H1 (cell line): ENCODE measurements around the gene TOR4A. TPM values are rescaled to one million over a fixed set of nuclear protein-coding genes. Genes with fewer than 3 reads are reported as not detected.
"Not testable (repeated sequence)": the region's sequence is repeated elsewhere in the genome, so short reads cannot be mapped to it uniquely, and the experiment has no call there.

Source experiments
- CTCF ChIA-PET: fragments of 300-600 bp; sonication (Branson Sonifier 250); formaldehyde crosslinking; loops from one replicate; lab custom pipeline; 2021; ENCODE audit not compliant: partially characterized antibody; lab: Charles Lee
- POLR2A ChIA-PET: fragments of 300-600 bp; sonication (Branson Sonifier 250); formaldehyde crosslinking; loops from one replicate; lab custom pipeline; 2021; ENCODE audit warnings: inconsistent platforms; ENCODE audit not compliant: partially characterized antibody; lab: Charles Lee
- DNase-seq, 2 experiments: peaks; one replicate each; pipeline versions ENCODE4 v3.0.0 to v3.0.0-alpha.2; 2010 to 2022; ENCODE audit warnings: low spot score in 2 of 2, low read depth in 1 of 2, mixed read lengths in 1 of 2
- FAIRE-seq: peaks from 2 replicates; lab custom pipeline; 2011; peaks lifted over from hg19 to GRCh38; lab: Jason Lieb, UNC
- H2AFZ ChIP-seq: 2 replicates; pipeline ENCODE4 v1.8.1; 2012; ENCODE audit warnings: low read length, inconsistent platforms
- H2AK5ac ChIP-seq: 2 replicates; pipeline ENCODE4 v1.6.1; 2013; ENCODE audit warnings: low read depth, low read length
- H2BK120ac ChIP-seq: replicated peaks from 2 replicates; pipeline ENCODE3; 2013; ENCODE audit warnings: low read depth, low read length, inconsistent platforms
- H2BK12ac ChIP-seq: 2 replicates; pipeline ENCODE4 v1.6.1; 2013; ENCODE audit warnings: low read depth, low read length
- H2BK15ac ChIP-seq: 2 replicates; pipeline ENCODE4 v1.6.1; 2013; ENCODE audit warnings: low read length
- H2BK20ac ChIP-seq: 2 replicates; pipeline ENCODE4 v1.6.1; 2013; ENCODE audit warnings: low read length
- H2BK5ac ChIP-seq: 2 replicates; pipeline ENCODE4 v1.6.1; 2013; ENCODE audit warnings: low read depth, low read length
- H3K14ac ChIP-seq: 2 replicates; pipeline ENCODE4 v1.6.1; 2013; ENCODE audit warnings: inconsistent platforms; ENCODE audit not compliant: insufficient read length
- H3K18ac ChIP-seq: 2 replicates; pipeline ENCODE4 v1.6.1; 2013; ENCODE audit warnings: low read length; ENCODE audit errors: extremely low read depth
- H3K23ac ChIP-seq: 2 replicates; pipeline ENCODE4 v1.6.1; 2013; ENCODE audit warnings: inconsistent platforms; ENCODE audit not compliant: insufficient read length
- H3K23me2 ChIP-seq: 2 replicates; pipeline ENCODE4 v1.6.1; 2013; ENCODE audit warnings: low read depth, low read length
- H3K27ac ChIP-seq: 2 replicates; pipeline ENCODE4 v1.6.1; 2011; ENCODE audit warnings: low read depth, low read length, inconsistent platforms
- H3K27me3 ChIP-seq, 4 experiments: replicated peaks in 1 of 4; 1 replicate in 1 of 4; 2 replicates in 3 of 4; pipeline versions ENCODE4 v1.6.1 to v1.8.1; 2011 to 2013; ENCODE audit warnings: low read length in 3 of 4, mild to moderate bottlenecking in 3 of 4, inconsistent platforms in 2 of 4, mixed read lengths in 2 of 4, moderate library complexity in 1 of 4; ENCODE audit not compliant: control insufficient read depth in 3 of 4, insufficient read depth in 3 of 4; ENCODE audit errors: extremely low read depth in 1 of 4
- H3K36me3 ChIP-seq, 4 experiments: 2 replicates each; pipeline versions ENCODE4 v1.6.1 to v1.8.1; 2011 to 2013; ENCODE audit warnings: mild to moderate bottlenecking in 4 of 4, low read length in 3 of 4, moderate library complexity in 2 of 4, control low read depth in 1 of 4, inconsistent platforms in 1 of 4; ENCODE audit not compliant: insufficient read depth in 4 of 4, control insufficient read depth in 2 of 4
- H3K4ac ChIP-seq: replicated peaks from 2 replicates; pipeline ENCODE3; 2013; ENCODE audit warnings: low read length, low read depth, mixed read lengths, inconsistent platforms; ENCODE audit not compliant: insufficient read length
- H3K4me1 ChIP-seq, 4 experiments: replicated peaks in 1 of 4; 1 replicate in 1 of 4; 2 replicates in 3 of 4; pipeline versions ENCODE4 v1.6.1 to v1.8.1; 2011 to 2013; ENCODE audit warnings: low read length in 3 of 4, inconsistent platforms in 2 of 4, mixed read lengths in 1 of 4; ENCODE audit not compliant: insufficient read depth in 4 of 4, control insufficient read depth in 3 of 4
- H3K4me2 ChIP-seq, 2 experiments: 2 replicates each; pipeline versions ENCODE4 v1.6.1 to v1.8.1; 2011 to 2013; ENCODE audit warnings: low read depth in 2 of 2, low read length in 2 of 2, control low read depth in 1 of 2, inconsistent platforms in 1 of 2, mild to moderate bottlenecking in 1 of 2; ENCODE audit not compliant: insufficient read depth in 1 of 2
- H3K4me3 ChIP-seq, 4 experiments: fragments of 200-600, 300-600 bp in 1 of 4; sonication (generic), shearing (Covaris generic), sonication (Bioruptor Twin) in 1 of 4; 2 replicates each; pipeline versions ENCODE4 v1.5.1 to v1.8.1; 2011 to 2016; ENCODE audit warnings: low read length in 4 of 4, low read depth in 3 of 4, control low read depth in 2 of 4, inconsistent platforms in 2 of 4, mild to moderate bottlenecking in 2 of 4, mixed read lengths in 1 of 4, moderate library complexity in 1 of 4; ENCODE audit not compliant: insufficient read depth in 2 of 4; ENCODE audit errors: extremely low read depth in 1 of 4
- H3K56ac ChIP-seq: replicated peaks from 2 replicates; pipeline ENCODE3; 2013; ENCODE audit warnings: low read depth, mild to moderate bottlenecking, mixed read lengths, low read length, inconsistent platforms; ENCODE audit not compliant: insufficient read length
- H3K79me1 ChIP-seq: 2 replicates; pipeline ENCODE4 v1.6.1; 2013; ENCODE audit warnings: low read depth, low read length, control low read depth
- H3K79me2 ChIP-seq, 2 experiments: 2 replicates each; pipeline versions ENCODE4 v1.6.1 to v1.8.1; 2012 to 2013; ENCODE audit warnings: low read length in 2 of 2, mild to moderate bottlenecking in 2 of 2, inconsistent platforms in 1 of 2; ENCODE audit not compliant: insufficient read depth in 2 of 2, control insufficient read depth in 1 of 2
- H3K9ac ChIP-seq, 4 experiments: replicated peaks in 1 of 4; 1 replicate in 1 of 4; 2 replicates in 3 of 4; pipeline versions ENCODE4 v1.6.1 to v1.8.1; 2011 to 2013; ENCODE audit warnings: low read depth in 3 of 4, low read length in 3 of 4, control low read depth in 2 of 4, mild to moderate bottlenecking in 2 of 4, moderate library complexity in 2 of 4, inconsistent platforms in 1 of 4; ENCODE audit errors: extremely low read depth in 1 of 4
- H3K9me3 ChIP-seq, 2 experiments: 2 replicates each; pipeline versions ENCODE4 v1.6.1 to v1.8.1; 2012 to 2013; ENCODE audit warnings: mild to moderate bottlenecking in 2 of 2, moderate library complexity in 2 of 2, control low read depth in 1 of 2, inconsistent platforms in 1 of 2, low read depth in 1 of 2, low read length in 1 of 2, mixed read lengths in 1 of 2; ENCODE audit not compliant: insufficient read depth in 2 of 2
- H4K20me1 ChIP-seq, 2 experiments: replicated peaks in 1 of 2; 2 replicates each; pipeline versions ENCODE3 to v1.8.1; 2011 to 2013; ENCODE audit warnings: inconsistent platforms in 2 of 2, low read length in 2 of 2, mild to moderate bottlenecking in 1 of 2; ENCODE audit not compliant: insufficient read depth in 2 of 2, control insufficient read depth in 1 of 2
- H4K5ac ChIP-seq: 2 replicates; pipeline ENCODE4 v1.6.1; 2013; ENCODE audit warnings: low read length, low read depth, mixed read lengths, inconsistent platforms; ENCODE audit not compliant: insufficient read length
- H4K8ac ChIP-seq: 2 replicates; pipeline ENCODE4 v1.8.0; 2013; ENCODE audit warnings: mild to moderate bottlenecking, moderate library complexity, low read length, inconsistent platforms; ENCODE audit not compliant: insufficient read depth; ENCODE audit errors: extremely low read depth
- H4K91ac ChIP-seq: replicated peaks from 2 replicates; pipeline ENCODE3; 2013; ENCODE audit warnings: low read length, mixed read lengths, inconsistent platforms; ENCODE audit not compliant: insufficient read length
- WGBS, 2 experiments: shearing (Covaris generic) in 1 of 2; methylation state at CpG; one replicate each; pipeline versions ENCODE4 v1.1.6 to v1.1.7; 2013 to 2015; ENCODE audit warnings: low lambda C conversion rate in 2 of 2, mixed read lengths in 2 of 2, inconsistent platforms in 1 of 2, low coverage in 1 of 2, missing lambda C conversion rate in 1 of 2; ENCODE audit not compliant: insufficient replicate concordance in 2 of 2, insufficient coverage in 1 of 2, insufficient read length in 1 of 2; ENCODE audit errors: extremely low coverage in 1 of 2, missing lambda C conversion rate in 1 of 2; 5-methylcytosine and 5-hydroxymethylcytosine counted together
- polyA plus RNA-seq, 7 experiments: library from polyadenylated mRNA; depleted of rRNA in 3 of 7; stranded (reverse) in 5 of 7; unstranded in 2 of 7; fragments of >200 nt in 5 of 7; fragments of 200-250 nt in 2 of 7; gene quantifications; 1 replicate in 5 of 7; 2 replicates in 1 of 7; 4 replicates in 1 of 7; pipeline versions ENCODE4 v1.2.1 to v1.2.3, GENCODE V29; 2011 to 2013; ENCODE audit warnings: missing spikeins in 2 of 7, mixed read lengths in 2 of 7
- total RNA-seq: library from RNA; stranded (reverse); fragmentation: NEBNext Ultra II Directional; extraction: Animal tissue kit (Norgen Biotek cat#: 25700); gene quantifications from 2 replicates; pipeline ENCODE4 v1.2.1, GENCODE V29; 2021

Gene TOR4A
- total and polyA plus RNA-seq, 2 of the 8 experiments (the other 6 are each of a cell fraction or from before 2014, with no cell fraction given), result 8.4 to 9.3 TPM

- H3K27ac ChIP-seq, POLR2A ChIA-PET: not testable (repeated sequence)
These were observed 52.1 kb downstream of the TOR4A start for GRCh38 chr9:137329590-137329989.

More at GRCh38 chr9:137329590-137329989, 52.1 kb downstream of the TOR4A start:
- H4K8ac ChIP-seq, H3K79me1 ChIP-seq, H2AFZ ChIP-seq, H3K27me3 ChIP-seq, H3K14ac ChIP-seq, H2BK120ac ChIP-seq, H3K4me2 ChIP-seq, H2AK5ac ChIP-seq, H4K91ac ChIP-seq, H2BK15ac ChIP-seq, FAIRE-seq, H2BK5ac ChIP-seq, H3K9me3 ChIP-seq, H3K4me1 ChIP-seq, H4K5ac ChIP-seq, H3K23ac ChIP-seq, H3K4me3 ChIP-seq, H3K18ac ChIP-seq, H3K36me3 ChIP-seq, H3K79me2 ChIP-seq, H3K9ac ChIP-seq, H3K23me2 ChIP-seq, H3K56ac ChIP-seq, H2BK12ac ChIP-seq, DNase-seq, H2BK20ac ChIP-seq, H4K20me1 ChIP-seq, H3K4ac ChIP-seq: not testable (repeated sequence)
- WGBS, 2 experiments, result 54% methylated on average over 11 of the region's 26 CpGs; no CpG with 5 or more reads in 1 of the 2 experiments
- CTCF ChIA-PET, result interaction anchor here (0.8 kb wide), 1 partner anchor 32 kb away, joined by 4 read pairs; no protein-coding TSS in a partner anchor
